Hepatocyte (in vitro differentiated cells): Measurements from ENCODE around the gene DOCK2.

ENCODE experiments used
- CTCF ChIP-seq: fragments of 200-600 bp; sonication (generic); IDR thresholded peaks from 2 replicates; pipeline ENCODE4 v1.5.1; 2016; ENCODE audit warnings: antibody characterized with exemption, mild to moderate bottlenecking; ENCODE audit not compliant: poor library complexity
- EZH2phosphoT487 ChIP-seq: fragments of 200-600 bp; sonication (generic); IDR thresholded peaks from one replicate; pipeline ENCODE4 v1.6.1; 2018; ENCODE audit warnings: antibody characterized with exemption, mild to moderate bottlenecking, low read depth, moderate library complexity; ENCODE audit not compliant: unreplicated experiment, severe bottlenecking

DNA sequence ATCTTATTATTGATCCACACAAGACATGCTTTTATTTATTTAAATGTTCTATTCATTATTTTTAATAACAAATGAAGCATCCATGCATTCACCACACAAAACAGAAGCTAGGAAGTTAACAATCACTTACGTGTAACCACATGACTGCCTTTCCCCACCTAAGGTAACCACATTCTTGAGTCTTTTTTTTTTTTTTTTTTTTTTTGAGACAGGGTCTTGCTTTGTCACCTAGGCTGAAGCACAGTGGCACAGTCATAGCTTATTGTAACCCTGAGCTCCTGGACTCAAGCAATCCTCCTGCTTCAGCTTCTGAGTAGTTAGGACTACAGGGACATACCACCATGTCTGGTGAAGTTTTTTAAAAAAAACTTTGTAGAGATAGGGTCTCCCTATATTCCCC, 133.0 kb downstream of the DOCK2 start:
- TF ChIP-seq CTCF (no peak), EZH2phosphoT487 (no peak)
